RWPE2 (cell line): ENCODE data around the gene MPV17L2.

Experiments used
- ATAC-seq: fragments of 200-7000 bp; cut with Tn5 transposase; 3 replicates; pipeline ENCODE4 v1.9.1; 2021; ENCODE audit warnings: low read depth
- DNase-seq: peaks from one replicate; pipeline ENCODE4 v3.0.0-alpha.2; 2020; ENCODE audit warnings: low spot score
- H3K27ac ChIP-seq: fragments of 450-650 bp; 2 replicates; pipeline ENCODE4 v1.5.1; 2017; ENCODE audit warnings: mild to moderate bottlenecking; ENCODE audit not compliant: poor library complexity, severe bottlenecking
- H3K27me3 ChIP-seq: fragments of 250-450 bp; sonication (Bioruptor Pico); 2 replicates; pipeline ENCODE4 v1.5.1; 2021; ENCODE audit warnings: mild to moderate bottlenecking, moderate library complexity; ENCODE audit not compliant: insufficient read depth, poor library complexity, severe bottlenecking
- H3K36me3 ChIP-seq: fragments of 250-450 bp; sonication (Bioruptor Pico); 2 replicates; pipeline ENCODE4 v1.5.1; 2020; ENCODE audit warnings: low read depth, mild to moderate bottlenecking, moderate library complexity
- H3K4me1 ChIP-seq: fragments of 250-450 bp; sonication (Bioruptor Pico); 2 replicates; pipeline ENCODE4 v1.5.1; 2021; ENCODE audit warnings: mild to moderate bottlenecking, moderate library complexity; ENCODE audit not compliant: insufficient read depth, poor library complexity, severe bottlenecking
- H3K4me3 ChIP-seq: fragments of 250-450 bp; sonication (Bioruptor Pico); 2 replicates; pipeline ENCODE4 v1.5.1; 2021; ENCODE audit warnings: mild to moderate bottlenecking, moderate library complexity; ENCODE audit not compliant: severe bottlenecking
- H3K9me3 ChIP-seq: fragments of 250-450 bp; sonication (Bioruptor Pico); 2 replicates; pipeline ENCODE4 v1.5.1; 2021; ENCODE audit warnings: mild to moderate bottlenecking, moderate library complexity; ENCODE audit not compliant: severe bottlenecking
- CTCF ChIP-seq: fragments of 450-650 bp; IDR thresholded peaks from one replicate; pipeline ENCODE4 v1.5.1; 2017; ENCODE audit warnings: mild to moderate bottlenecking, moderate library complexity; ENCODE audit not compliant: poor library complexity, severe bottlenecking

The MPV17L2 gene

DNA sequence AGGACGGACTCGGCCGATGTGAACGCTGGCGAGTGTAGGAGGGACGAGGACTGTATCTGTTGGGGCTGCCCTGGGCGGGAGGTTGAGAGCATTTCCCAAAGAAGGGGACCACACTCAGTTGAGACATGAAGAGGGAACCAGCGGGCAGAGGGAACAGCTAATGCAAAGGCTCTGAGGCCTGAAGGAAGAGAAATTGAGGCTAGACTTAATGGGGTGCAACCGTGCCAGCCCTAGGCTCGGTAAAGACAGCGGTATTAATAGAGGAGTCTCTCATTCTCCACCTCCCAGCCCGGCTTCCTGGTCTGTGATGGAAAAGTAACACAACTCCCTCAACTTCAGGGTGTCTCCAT lies 1.1 kb downstream of the MPV17L2 start:
- Histone ChIP-seq H3K36me3 (peaks cover 12% of the 10 kb centered on the region; the same call in 1 of the 2 replicates), H3K4me3 (peak overlapping the region; percentile 69)
- ATAC-seq: no peak

DNA sequence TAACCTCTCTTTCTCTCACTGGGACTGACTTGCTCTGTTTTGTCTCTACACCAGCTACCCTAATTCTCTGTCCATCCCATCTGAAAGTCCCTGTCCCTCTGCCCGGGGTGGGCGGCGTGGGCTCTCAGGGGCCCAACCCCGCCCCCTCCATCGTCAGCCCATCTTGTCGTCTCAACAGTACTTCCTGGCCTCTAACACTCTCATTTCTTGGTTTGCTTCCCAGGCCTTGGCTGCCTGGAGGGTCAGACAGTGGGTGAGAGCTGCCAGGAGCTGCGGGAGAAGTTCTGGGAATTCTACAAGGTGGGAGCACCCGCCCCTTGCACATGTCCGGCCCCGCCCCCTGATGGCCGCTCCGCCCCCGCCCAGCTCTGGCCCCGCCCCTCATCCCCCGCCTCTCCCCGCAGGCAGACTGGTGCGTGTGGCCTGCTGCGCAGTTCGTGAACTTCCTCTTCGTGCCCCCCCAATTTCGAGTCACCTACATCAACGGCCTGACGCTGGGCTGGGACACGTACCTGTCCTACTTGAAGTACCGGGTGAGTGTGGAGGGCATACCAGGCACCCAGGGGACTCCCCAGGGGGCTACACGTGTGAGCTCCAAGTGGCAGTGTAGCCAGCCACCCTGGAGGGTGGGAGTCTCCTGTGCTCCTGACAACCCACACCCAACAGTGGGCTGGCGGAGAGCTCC lies 1.7 kb downstream of the MPV17L2 start:
- Histone ChIP-seq H3K27ac (peak overlapping the region; percentile 44), H3K36me3 (peaks cover 12% of the 10 kb centered on the region; the same call in 1 of the 2 replicates), H3K4me3 (peak overlapping the region; percentile 69), H3K4me1 (peaks cover 2% of the 10 kb centered on the region), H3K9me3 (no peaks in the 10 kb centered on the region), H3K27me3 (no peaks in the 10 kb centered on the region)
- DNase-seq (no peak), ATAC-seq (no peak)
- TF ChIP-seq CTCF: no peak

More for the DNA sequence above, 1.1 kb downstream of the MPV17L2 start:
- no peak for TF ChIP-seq CTCF
- Histone ChIP-seq H3K27ac (peak overlapping the region; percentile 44), H3K4me1 (peaks cover 2% of the 10 kb centered on the region), H3K27me3 (no peaks in the 10 kb centered on the region), H3K9me3 (no peaks in the 10 kb centered on the region)
- DNase-seq: no peak

- H3K4me3 ChIP-seq: no peak overlapping the region
- no peak for TF ChIP-seq CTCF
- peaks cover 12% of the 10 kb centered on the region for H3K36me3 ChIP-seq
- ATAC-seq: no peak
- H3K27ac ChIP-seq: no peak overlapping the region
- DNase-seq: no peak
- no peaks in the 10 kb centered on the region for H3K27me3 ChIP-seq
- no peaks in the 10 kb centered on the region for H3K9me3 ChIP-seq
- H3K4me1 ChIP-seq: peaks cover 2% of the 10 kb centered on the region
These were observed 3.5 kb downstream of the MPV17L2 start for GRCh38 chr19:18196511-18196845.

GRCh38 chr19:18197306-18197705 lies 4.3 kb downstream of the MPV17L2 start:
- H3K36me3 ChIP-seq: peaks cover 15% of the 10 kb centered on the region
- no peaks in the 10 kb centered on the region for H3K27me3 ChIP-seq
- no peak for TF ChIP-seq CTCF
- H3K4me1 ChIP-seq: peaks cover 2% of the 10 kb centered on the region
- DNase-seq (no peak), ATAC-seq (no peak)
- H3K27ac ChIP-seq: no peak overlapping the region
- H3K4me3 ChIP-seq: no peak overlapping the region
- no peaks in the 10 kb centered on the region for H3K9me3 ChIP-seq

DNA sequence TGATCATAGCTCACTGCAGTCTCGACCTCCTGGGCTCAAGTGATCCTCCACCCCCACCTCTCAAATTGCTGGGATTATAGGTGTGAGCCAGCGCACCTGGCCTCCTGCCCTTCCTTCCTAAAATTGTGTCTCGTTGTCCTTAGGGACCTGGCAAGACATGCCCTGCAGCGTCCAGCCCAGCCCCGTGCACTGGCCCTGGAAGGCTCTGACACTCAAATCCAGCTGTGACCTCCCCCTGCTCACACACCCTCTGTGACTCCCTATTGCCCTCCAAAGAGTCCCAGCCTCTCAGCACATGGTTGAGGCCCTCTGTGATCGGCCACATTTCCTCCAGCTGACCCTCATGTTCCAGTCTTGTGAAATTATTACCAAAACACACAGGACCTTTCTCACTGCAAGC lies 4.9 kb downstream of the MPV17L2 start:
- Histone ChIP-seq H3K4me3 (no peak overlapping the region), H3K36me3 (peaks cover 15% of the 10 kb centered on the region)

More for the DNA sequence above, 4.9 kb downstream of the MPV17L2 start:
- no peak for TF ChIP-seq CTCF
- Histone ChIP-seq H3K27me3 (no peaks in the 10 kb centered on the region), H3K4me1 (peaks cover 2% of the 10 kb centered on the region), H3K27ac (no peak overlapping the region), H3K9me3 (no peaks in the 10 kb centered on the region)
- no peak for DNase-seq
- no peak for ATAC-seq
